Upper lobe of left lung (tissue), 6 donors: Measurements from ENCODE around the gene FBXW7. TPM values are rescaled to one million over a fixed set of nuclear protein-coding genes. Genes with fewer than 3 reads are reported as not detected.

Source experiments
- ATAC-seq, 2 donors: fragments of 200-7000 bp; cut with Tn5 transposase; one replicate each; pipeline ENCODE4 v1.9.1; 2022; ENCODE audit warnings: mild to moderate bottlenecking in 2 of 2, moderate library complexity in 2 of 2; ENCODE audit not compliant: low FRiP score in 2 of 2
- DNase-seq, 2 donors: peaks; one replicate each; pipeline ENCODE4 v3.0.0-alpha.2; 2019 to 2020
- H3K27ac ChIP-seq, 4 donors: fragments of 200-600 bp; sonication (generic); one replicate each; pipeline ENCODE4 v1.5.1; 2016 to 2019
- H3K27me3 ChIP-seq, 4 donors: fragments of 200-600 bp; sonication (generic); one replicate each; pipeline ENCODE4 v1.5.1; 2017 to 2019
- H3K36me3 ChIP-seq, 4 donors: fragments of 200-600 bp; sonication (generic); one replicate each; pipeline ENCODE4 v1.5.1; 2016 to 2019
- H3K4me1 ChIP-seq, 4 donors: fragments of 200-600 bp; sonication (generic); one replicate each; pipeline ENCODE4 v1.5.1; 2018 to 2019
- H3K4me3 ChIP-seq, 4 donors: fragments of 200-600 bp; sonication (generic); one replicate each; pipeline ENCODE4 v1.5.1; 2017 to 2019; ENCODE audit warnings: mild to moderate bottlenecking in 2 of 4, moderate library complexity in 1 of 4
- H3K9me3 ChIP-seq, 4 donors: fragments of 200-600 bp; sonication (generic); one replicate each; pipeline ENCODE4 v1.5.1; 2018 to 2019
- CTCF ChIP-seq, 6 experiments: fragments of 450-650 bp in 4 of 6; fragments of 200-600 bp in 2 of 6; sonication (generic) in 2 of 6; IDR thresholded peaks; one replicate each; pipeline ENCODE4 v1.5.1; 2016 to 2019; ENCODE audit warnings: antibody characterized with exemption in 6 of 6
- EP300 ChIP-seq, 4 donors: sonication (generic); formaldehyde crosslinking; IDR thresholded peaks; one replicate each; pipeline ENCODE4 v1.5.1; 2017; ENCODE audit warnings: antibody characterized with exemption in 4 of 4, control low read depth in 2 of 4
- POLR2A ChIP-seq, 4 donors: fragments of 450-650 bp; IDR thresholded peaks; one replicate each; pipeline ENCODE4 v1.5.1; 2016 to 2017; ENCODE audit warnings: antibody characterized with exemption in 4 of 4, mild to moderate bottlenecking in 2 of 4
- POLR2AphosphoS5 ChIP-seq, 2 donors: sonication (generic); formaldehyde crosslinking; IDR thresholded peaks; one replicate each; pipeline ENCODE4 v1.5.1; 2017; ENCODE audit warnings: antibody characterized with exemption in 2 of 2
- WGBS, 2 donors: methylation state at CpG; one replicate each; pipeline ENCODE4 v1.1.5; 2017 to 2018; 5-methylcytosine and 5-hydroxymethylcytosine counted together
- total RNA-seq, 6 donors: library from RNA; depleted of rRNA in 4 of 6; stranded (reverse); fragments of >200 nt in 4 of 6; gene quantifications; one replicate each; pipeline versions ENCODE4 v1.1.0 to v1.2.1, GENCODE V29; 2016 to 2021
- donor health status: DM: no; HTN: no; CAD: no; lungs with moderate emphysema.
- donor health status: DM: no; HTN: yes; CAD: no; lungs with severe emphysema.

The FBXW7 gene
- total RNA-seq, 6 donors from 2014 or later: 36.5 to 116 (median 52.5) TPM

- ATAC-seq (no peak), DNase-seq (no peak)
- no peaks in the 10 kb centered on the region for H3K27me3 ChIP-seq
- no peak for TF ChIP-seq POLR2AphosphoS5 (IDR thresholded peaks at IDR 0.05)
- TF ChIP-seq EP300 (IDR thresholded peaks at IDR 0.05): no peak
- TF ChIP-seq POLR2A (IDR thresholded peaks at IDR 0.05): no peak
- TF ChIP-seq CTCF (IDR thresholded peaks at IDR 0.05): no peak
- 83 to 100% methylated on average over 1 to 3 of the region's 4 CpGs for WGBS, 2 donors
- H3K36me3 ChIP-seq: peaks cover 0 to 10% (median 4%) of the 10 kb centered on the region in 4 donors
- H3K4me3 ChIP-seq: no peak overlapping the region
- peaks cover 13 to 14% (median 14%) of the 10 kb centered on the region in 4 donors for H3K4me1 ChIP-seq
- H3K27ac ChIP-seq: no peak overlapping the region
- no peaks in the 10 kb centered on the region for H3K9me3 ChIP-seq
Measured at GRCh38 chr4:152540293-152540674, 4.4 kb upstream of the FBXW7 start.

DNA sequence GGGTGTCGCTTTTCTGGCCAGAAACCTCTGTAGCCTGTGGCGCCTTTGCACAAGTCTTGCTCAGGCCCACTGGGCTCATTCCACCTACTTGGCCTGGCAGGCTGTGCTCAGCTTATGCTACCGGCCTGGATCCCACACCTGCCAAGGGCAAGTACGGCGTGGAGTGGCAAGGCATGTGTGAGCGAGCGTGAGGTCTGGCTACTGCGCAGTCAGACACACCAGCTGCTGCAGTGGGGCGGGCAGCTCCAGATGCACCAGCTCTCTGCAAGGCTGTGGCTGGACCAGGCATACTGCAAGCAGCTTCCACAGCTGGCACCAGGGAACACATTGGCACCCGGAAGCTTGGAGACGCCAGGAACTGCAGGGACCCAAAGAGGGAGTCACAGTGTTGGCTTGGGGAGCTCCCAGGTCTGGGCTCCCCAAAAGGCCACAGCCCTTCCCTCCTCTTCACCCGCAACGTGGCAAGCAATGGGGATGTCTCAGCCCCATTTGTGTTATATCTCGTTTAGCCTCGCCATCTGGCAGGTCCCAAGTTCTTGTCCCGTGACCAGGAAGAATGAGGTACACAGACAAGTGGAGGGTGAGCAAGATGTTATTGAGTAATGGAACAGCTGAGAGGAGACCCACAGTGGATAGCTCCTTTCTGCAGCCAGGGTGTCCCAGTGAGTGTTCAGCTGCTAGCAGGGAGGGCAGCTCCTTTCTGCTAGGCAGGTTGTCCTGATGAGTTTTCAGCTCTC is 3.8 kb upstream of the FBXW7 start:
- no peaks in the 10 kb centered on the region for H3K9me3 ChIP-seq
- TF ChIP-seq EP300 (IDR thresholded peaks at IDR 0.05) (no peak), CTCF (IDR thresholded peaks at IDR 0.05) (no peak), POLR2AphosphoS5 (IDR thresholded peaks at IDR 0.05) (no peak), POLR2A (IDR thresholded peaks at IDR 0.05) (no peak)
- H3K4me3 ChIP-seq: no peak overlapping the region
- peaks cover 13 to 19% (median 14%) of the 10 kb centered on the region in 4 donors for H3K4me1 ChIP-seq
- no peak overlapping the region for H3K27ac ChIP-seq
- no peak for ATAC-seq
- peaks cover 0 to 10% (median 4%) of the 10 kb centered on the region in 4 donors for H3K36me3 ChIP-seq
- H3K27me3 ChIP-seq: no peaks in the 10 kb centered on the region
- 96 to 98% methylated on average over 8 to 16 of the region's 16 CpGs for WGBS, 2 donors
- DNase-seq: peak in 1 of 2 donors; percentile 64

GRCh38 chr4:152537881-152538280 is 2.0 kb upstream of the FBXW7 start:
- no peak for TF ChIP-seq POLR2AphosphoS5 (IDR thresholded peaks at IDR 0.05)
- no peak for TF ChIP-seq EP300 (IDR thresholded peaks at IDR 0.05)
- no peak for TF ChIP-seq CTCF (IDR thresholded peaks at IDR 0.05)
- no peak for TF ChIP-seq POLR2A (IDR thresholded peaks at IDR 0.05)
- no peaks in the 10 kb centered on the region for H3K9me3 ChIP-seq
- peaks cover 28 to 38% (median 29%) of the 10 kb centered on the region in 4 donors for H3K4me1 ChIP-seq
- DNase-seq (no peak), ATAC-seq (no peak)
- peaks cover 0 to 10% (median 4%) of the 10 kb centered on the region in 4 donors for H3K36me3 ChIP-seq
- no peak overlapping the region for H3K27ac ChIP-seq
- 85 to 86% methylated on average over 1 of the region's 1 CpG for WGBS, 2 donors
- no peak overlapping the region for H3K4me3 ChIP-seq
- no peaks in the 10 kb centered on the region for H3K27me3 ChIP-seq

DNA sequence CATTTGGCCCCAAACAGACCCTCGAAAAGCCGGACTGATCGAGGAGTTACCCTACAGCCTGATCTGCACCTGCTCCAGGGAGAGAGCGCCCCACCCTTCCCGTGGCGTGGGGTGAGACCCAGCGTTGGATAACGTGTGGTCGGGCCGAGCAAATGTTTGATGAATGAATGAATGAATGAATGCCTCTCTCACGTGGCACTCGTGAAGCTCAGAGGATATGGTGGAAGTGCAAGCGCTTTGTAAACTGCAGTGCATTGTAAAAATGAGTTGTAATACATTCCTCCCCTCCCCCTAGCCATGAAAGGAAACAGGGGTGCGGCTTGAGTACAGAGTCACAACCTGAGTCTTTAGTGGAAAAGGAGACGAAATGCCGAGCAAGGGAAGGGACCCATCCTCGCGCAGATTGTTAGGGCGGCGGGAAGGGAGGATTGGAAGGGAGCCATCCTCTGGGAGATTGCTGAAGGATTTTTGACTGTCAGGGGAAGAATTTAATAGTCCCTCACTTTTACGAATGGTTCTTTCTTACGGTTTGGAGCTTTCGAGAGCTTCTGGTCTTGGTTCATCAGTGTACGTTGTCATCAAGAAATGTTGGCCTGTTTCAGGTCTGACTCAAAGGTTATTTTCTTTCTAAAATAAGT is 772 bp upstream of the FBXW7 start:
- Histone ChIP-seq H3K36me3 (peaks cover 0 to 10% (median 4%) of the 10 kb centered on the region in 4 donors), H3K4me3 (peak overlapping the region; percentile 77 to 98 (median 92)), H3K27me3 (no peaks in the 10 kb centered on the region), H3K4me1 (peaks cover 29 to 46% (median 33%) of the 10 kb centered on the region in 4 donors), H3K9me3 (no peaks in the 10 kb centered on the region), H3K27ac (peak overlapping the region; percentile 95 to 97 (median 97))
- no peak for TF ChIP-seq CTCF (IDR thresholded peaks at IDR 0.05)
- no peak for TF ChIP-seq POLR2AphosphoS5 (IDR thresholded peaks at IDR 0.05)
- no peak for TF ChIP-seq EP300 (IDR thresholded peaks at IDR 0.05)
- TF ChIP-seq POLR2A (IDR thresholded peaks at IDR 0.05): peak in 1 of 4 donors; percentile 7
- ATAC-seq: peak; percentile 45 to 74
- 1 to 2% methylated on average over 21 to 24 of the region's 24 CpGs for WGBS, 2 donors
- DNase-seq: no peak
